ENCODE measurements around the gene PILRA.
"Not testable (repeated sequence)": the region's sequence is repeated elsewhere in the genome, so short reads cannot be mapped to it uniquely, and the experiment has no call there.

PILRA gene

DNA sequence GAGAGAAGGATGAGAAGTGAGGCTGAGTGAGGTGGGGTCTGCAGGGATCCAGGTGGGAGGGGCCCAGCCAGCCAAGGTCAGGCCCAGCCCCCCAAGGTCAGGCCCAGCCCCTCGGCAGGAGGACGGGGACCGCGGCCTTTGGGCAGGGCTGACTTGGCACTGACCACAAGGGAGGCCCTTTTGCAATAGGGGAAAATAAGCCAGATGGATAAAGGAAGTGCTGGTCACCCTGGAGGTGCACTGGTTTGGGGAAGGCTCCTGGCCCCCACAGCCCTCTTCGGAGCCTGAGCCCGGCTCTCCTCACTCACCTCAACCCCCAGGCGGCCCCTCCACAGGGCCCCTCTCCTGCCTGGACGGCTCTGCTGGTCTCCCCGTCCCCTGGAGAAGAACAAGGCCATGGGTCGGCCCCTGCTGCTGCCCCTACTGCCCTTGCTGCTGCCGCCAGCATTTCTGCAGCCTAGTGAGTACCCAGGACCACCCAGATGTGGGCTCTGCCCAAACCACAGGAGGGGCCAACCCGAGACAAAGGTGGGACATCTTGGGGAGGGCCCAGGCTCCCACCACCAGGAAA, at the start of gene PILRA:
TSS of gene PILRA (plus strand) at position 227 of the 571 bp plus-strand sequence. CDS start at position 397, 170 bp downstream.
- FAIRE-seq = no peak

DNA sequence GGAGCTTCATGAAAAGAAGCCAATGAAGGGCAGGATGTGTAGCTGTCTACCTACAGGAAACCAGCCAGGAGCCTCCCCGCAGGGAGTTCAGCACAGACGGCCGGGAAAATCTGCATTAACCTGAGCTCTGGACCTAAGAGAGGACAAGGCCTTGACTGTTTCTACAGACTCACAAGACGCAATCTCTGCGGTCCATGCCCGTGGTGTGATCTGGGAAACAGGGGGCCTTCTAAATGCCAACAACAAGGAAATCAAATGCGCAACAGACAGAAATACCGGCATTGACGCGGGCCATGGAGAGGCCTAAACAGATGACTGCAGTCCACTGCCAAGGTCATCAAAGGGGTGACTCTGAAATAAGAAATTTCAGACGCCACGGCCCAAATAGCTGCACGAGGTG, 49.1 kb upstream of the PILRA start:
- FAIRE-seq = not testable (repeated sequence)

DNA sequence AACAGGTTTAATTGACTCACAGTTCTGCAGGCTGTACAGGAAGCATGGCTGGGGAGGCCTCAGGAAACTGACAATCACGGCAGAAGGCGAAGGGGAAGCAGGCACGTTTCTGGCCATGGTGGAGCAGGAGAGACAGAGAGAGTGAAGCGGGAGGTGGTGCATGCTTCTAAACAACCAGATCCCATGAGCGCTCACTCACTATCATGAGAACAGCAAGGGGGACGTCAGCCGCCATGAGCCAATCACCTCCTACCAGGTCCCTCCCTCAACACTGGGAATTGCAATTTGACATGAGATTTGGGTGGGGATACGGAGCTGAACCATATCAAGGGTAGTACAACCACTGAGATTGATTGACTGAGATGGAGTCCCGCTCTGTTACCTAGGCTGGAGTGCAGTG, 47.6 kb upstream of the PILRA start:
- not testable (repeated sequence) for FAIRE-seq

DNA sequence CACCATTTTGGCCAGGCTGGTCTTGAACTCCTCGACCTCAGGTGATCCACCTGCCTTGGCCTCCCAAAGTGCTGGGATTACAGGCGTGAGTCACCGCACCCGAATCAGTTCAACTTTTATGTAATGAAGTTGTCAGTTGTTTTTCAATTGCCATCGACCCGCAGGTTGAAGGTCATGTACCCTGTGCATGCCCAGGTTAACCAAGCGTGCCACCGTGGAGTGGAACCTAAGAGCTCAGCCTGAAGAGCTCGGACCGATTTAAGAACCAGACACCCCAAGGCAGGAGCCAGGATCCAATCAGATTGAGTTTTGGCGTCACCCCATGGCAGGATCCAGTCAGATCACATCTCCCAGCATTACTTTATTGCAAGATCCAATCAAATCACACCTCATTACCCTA, 46.4 kb upstream of the PILRA start:
- not testable (repeated sequence) for FAIRE-seq

DNA sequence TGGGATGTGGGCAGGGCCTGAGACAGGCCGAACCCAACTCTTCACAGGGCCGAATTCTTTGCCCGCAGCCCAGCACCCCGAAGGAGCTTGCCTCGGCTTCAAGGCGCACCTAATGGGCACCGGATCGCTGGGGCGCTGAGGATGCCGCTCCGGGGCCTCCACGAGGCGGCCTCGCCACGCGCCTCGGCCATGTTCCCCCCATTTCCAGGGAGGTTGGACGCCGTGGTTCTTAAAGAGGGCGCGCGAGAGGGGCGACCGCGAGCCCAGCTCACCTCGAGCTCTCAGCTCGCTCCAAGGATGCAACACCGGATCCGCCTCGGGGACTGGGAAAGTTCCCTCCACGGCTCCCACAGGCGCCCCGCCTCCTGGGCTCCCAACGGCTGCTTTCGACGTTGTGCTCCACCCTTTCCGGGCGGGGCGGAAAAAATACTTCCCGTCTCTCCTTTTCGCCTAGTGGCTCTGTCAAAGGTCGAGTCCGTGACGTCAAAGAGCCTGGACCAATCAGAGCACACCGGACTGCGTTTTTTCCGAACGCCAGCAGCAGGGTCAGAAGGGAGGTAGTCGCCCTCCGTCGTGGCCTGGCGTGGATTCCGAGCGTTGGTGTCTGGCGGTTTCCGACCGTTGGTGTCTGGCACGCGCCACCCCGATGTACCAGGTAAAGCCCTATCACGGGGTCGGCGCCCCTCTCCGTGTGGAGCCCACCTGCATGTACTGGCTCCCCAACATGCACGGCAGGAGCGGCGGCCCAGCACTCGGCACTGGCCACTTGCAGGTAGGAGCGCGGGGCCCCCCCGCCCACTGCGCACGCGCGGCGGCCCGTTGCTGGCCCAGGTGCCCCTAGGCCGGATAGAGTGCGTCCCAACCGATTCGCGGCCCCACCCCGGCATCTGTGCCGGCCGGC, 37.5 kb upstream of the PILRA start:
- peak; percentile 96 for FAIRE-seq

DNA sequence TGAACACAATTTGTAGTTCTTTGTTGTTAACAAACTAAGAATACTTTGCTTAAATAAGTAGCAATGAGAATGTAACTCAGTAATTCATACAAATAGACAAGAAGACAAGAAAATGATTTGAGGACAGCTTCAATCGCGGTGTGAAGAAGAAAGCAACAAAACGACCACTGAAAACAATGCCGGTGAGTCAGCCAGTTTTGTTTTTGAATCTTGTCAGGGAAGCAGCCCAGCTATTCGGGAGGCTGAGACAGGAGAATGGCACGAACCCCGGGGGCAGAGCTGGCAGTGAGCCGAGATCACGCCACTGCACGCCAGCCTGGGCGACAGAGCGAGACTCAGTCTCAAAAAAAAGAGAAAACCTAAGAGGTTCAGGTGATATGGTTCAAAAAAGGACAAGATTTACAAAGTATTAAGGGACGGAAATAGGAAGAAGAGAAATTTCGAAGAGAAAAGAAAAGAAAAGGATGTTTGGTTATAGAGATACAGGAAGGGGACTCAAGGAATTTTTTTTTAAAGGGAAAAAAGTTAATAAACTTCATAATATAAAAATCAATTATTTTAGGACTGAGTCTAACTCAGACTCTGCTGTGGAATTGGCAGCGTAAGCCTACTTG, 35.1 kb upstream of the PILRA start:
- FAIRE-seq = not testable (repeated sequence)

DNA sequence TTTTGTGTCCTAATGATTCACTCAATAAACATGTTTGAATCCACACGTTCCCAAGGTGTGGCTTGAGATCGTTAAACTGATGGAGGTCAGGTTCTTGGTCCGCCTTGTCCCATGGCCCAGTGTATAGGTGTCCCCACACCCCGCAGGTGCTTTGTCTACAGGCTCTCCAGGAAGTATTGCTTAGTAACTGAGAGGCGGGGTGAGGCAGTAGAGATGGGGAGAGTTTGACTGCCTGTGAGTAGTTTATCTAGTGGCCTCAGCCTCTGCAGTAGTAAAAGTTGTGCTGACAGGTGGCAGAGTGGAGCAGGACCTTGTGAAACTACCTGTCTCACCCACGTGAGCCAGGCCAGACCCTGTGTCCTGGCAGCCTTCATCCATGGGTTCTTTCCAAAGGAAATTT, 32.0 kb upstream of the PILRA start:
- FAIRE-seq = not testable (repeated sequence)

DNA sequence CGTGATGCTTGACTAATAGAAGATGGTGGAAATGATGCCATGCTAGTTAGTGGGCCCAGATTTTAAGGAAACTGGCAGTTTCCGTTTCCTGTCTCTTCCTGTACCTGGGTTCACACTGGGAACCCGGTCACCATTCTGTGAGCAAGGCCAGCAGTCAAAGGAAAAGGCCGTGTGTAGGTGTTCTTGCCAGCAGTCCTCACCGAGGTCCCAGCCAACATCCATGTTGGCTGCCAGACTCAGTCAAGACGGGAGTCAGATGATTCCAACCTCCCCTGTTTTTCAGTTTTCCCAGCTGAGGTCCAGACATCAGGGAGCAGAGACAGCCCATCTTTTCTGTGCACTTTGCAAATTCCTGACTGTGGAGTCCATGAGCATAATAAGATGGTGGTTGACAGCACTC, 30.5 kb upstream of the PILRA start:
- FAIRE-seq = no peak

DNA sequence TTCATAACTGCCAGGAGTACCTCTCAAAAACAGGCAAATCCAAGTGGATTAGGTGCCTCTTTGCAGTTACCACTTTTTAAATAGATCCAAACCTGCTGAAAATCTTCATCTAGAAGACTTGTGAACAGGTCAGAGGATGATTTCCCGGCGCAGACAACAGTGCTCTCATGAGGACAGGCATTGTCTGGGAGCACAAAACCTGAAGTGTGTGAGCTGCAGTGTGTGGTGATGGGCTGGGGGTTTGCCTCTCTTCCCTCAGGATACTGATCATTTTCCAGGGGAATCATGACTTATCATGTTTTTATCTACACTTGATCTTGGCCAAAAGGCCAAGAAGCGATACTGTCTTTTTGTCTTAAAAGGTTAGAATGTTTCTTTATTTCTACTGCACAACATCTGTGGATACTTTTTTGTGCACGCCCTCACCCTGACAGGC, 29.1 kb upstream of the PILRA start:
- FAIRE-seq = not testable (repeated sequence)

DNA sequence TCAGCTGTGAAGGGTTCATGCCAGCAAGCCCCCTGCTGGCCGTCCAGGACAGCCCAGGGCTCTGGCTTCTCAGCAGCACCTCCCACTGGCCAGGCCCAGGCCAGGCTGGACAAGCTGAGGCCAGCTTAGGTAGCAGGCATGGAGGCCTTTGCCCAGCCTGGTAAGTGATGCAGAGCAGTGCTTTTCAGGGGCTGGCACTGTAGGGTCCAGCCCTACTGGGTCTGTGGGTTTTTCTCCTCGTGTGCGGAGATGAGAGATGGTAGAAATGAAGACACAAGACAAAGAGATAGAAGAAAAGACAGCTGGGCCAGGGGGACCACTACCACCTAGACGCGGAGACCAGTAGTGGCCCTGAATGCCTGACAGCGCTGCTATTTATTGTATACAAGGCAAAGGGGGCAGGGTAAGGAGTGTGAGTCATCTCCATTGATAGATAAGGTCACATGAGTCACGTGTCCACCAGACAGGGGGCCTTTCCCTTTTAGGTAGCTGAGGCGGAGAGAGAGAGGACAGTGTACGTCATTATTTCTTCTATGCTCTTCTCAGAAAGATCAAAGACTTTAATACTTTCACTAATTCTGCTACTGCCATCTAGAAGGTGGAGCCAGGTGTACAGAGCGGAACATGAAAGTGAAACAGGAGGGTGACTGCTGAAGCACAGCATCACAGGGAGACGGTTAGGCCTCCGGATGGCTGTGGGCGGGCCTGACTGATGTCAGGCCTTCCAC, 28.6 kb upstream of the PILRA start:
- FAIRE-seq = not testable (repeated sequence)

DNA sequence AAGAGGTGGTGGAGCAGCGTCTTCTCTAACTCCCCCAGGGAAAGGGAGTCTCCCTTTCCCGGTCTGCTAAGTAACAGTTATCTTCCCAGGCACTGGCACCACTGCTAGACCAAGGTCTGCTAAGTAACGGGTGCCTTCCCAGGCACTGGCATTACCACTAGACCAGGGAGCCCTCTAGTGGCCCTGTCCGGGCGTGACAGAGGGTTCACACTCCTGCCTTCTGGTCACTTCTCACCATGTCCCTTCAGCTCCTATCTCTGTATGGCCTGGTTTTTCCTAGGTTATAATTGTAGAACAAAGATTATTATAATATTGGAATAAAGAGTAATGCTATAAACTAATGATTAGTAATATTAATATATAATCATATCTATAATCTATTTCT, 28.0 kb upstream of the PILRA start:
- peak; percentile 85 for FAIRE-seq

DNA sequence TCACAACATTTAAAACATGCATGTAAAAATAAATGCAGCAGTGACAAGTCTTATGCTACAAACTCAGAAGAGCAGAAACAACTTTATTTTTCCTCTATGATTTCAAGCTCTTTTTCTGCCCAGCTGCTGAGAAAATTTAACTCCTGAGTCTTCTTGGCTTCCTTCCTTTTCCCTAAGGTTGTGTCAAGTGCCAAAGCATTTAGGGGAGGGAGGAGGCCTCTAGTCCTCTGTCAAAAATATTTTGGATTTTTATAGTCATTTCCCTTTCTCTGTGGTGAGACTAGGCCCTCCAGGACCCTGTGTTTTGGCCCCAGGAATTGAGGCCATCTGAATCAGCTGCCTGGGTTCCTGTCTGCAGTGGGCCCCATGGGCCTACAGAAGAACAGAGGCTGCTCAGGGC, 26.4 kb upstream of the PILRA start:
- no peak for FAIRE-seq

DNA sequence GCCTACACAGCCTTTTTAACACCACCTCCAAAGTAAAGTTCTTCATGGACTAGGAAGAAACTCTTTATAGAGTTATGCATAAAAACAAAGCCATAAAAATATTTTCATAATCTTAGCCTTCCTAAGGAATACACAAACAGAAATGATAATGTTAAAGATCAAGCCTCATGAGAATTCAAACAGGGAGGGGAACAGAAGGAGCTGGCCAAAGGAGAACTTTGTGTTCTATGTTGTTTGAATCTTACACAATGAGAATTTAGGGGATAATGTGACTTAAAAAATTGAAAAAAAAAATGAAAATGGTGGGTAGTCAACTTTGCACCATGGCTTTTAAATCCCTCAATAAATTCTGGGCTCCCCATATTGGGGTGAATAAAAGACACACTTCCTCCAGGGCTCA, 24.5 kb upstream of the PILRA start:
- FAIRE-seq = no peak

DNA sequence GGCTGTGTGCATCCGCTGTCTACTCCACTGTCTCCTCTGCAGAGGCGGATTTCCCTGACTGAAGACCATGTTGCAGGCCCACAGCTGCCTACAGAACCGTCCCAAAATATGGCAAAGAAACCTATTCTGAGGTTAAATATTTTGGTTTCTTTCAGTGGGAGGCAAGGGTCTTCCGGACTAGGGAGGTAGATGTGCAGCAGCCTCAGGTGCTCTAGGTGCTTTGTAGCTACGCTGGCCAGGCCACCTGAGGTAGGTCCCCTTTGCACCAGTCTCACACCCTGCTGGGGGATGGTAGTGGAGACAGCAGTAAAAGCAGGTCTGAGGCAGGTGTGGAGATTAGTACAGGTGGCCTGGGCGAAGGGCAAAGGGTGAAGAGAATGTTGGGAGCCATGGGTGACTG, 23.5 kb upstream of the PILRA start:
- FAIRE-seq = no peak

DNA sequence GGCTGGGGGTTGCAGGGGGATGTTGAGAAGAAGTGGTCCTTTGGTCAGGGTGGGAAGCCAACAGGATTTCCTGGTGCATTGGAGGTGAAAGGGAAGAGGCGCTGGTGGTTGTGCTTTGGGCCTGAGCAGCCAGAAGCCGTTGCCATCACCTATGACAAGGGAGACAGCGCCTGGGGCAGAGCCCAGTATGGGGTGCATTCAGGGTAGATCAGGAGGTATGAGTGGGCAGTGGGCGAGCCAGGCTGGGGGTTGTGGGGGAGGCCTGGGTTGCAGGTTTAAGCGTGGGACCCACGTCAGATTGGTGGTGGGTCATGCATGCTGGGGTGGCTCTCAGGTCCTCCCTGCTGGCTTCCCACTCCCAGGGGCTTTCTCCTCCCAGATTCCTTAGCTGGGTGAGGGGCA, 21.6 kb upstream of the PILRA start:
- FAIRE-seq = no peak

DNA sequence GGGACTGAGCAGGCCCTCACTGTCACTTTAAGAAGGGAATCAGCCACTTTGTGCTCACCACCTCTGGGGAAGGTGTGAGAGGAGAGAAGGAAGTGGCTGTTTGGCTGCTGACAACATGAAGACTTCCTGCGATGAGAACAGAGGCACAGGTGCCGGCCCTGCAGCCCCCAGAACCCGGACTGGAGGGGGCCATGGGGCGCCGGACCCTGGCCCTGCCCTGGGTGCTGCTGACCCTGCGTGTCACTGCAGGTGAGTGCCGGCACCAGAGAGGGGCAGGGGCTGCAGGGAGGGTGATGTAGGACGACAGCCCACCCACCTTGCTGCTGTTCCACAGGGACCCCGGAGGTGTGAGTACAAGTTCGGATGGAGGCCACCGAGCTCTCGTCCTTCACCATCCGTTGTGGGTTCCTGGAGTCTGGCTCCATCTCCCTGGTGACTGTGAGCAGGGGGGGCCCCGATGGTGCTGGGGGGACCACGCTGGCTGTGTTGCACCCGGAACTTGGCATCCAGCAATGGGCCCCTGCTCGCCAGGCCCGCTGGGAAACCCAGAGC, 21.0 kb upstream of the PILRA start:
- FAIRE-seq = not testable (repeated sequence)

DNA sequence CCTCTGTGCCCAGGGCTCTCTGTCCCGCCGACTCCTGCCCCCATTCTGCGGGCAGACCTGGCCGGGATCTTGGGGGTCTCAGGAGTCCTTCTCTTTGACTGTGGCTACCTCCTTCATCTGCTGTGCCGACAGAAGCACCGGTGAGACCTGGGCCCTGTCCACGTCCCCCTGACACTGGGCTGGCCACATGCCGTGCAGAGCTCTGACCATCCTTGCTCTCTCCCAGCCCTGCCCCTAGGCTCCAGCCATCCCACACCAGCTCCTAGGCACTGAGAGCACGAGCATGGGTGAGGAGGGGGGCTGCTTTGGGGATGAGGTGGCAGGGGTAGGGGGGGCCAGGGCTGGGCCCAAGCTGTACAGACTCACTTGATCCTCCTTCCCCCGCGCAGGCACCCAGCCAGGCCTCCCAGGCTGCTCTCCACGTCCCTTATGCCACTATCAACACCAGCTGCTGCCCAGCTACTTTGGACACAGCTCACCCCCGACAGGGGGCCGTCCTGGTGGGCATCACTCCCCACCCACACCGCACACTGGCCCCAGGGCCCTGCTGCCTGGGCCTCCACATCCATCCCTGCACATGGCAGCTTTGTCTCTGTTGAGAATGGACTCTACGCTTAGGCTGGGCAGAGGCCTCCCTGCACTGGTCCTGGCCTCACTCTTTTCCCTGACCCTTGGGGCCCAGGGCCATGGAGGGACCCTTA, 20.2 kb upstream of the PILRA start:
- FAIRE-seq = no peak

DNA sequence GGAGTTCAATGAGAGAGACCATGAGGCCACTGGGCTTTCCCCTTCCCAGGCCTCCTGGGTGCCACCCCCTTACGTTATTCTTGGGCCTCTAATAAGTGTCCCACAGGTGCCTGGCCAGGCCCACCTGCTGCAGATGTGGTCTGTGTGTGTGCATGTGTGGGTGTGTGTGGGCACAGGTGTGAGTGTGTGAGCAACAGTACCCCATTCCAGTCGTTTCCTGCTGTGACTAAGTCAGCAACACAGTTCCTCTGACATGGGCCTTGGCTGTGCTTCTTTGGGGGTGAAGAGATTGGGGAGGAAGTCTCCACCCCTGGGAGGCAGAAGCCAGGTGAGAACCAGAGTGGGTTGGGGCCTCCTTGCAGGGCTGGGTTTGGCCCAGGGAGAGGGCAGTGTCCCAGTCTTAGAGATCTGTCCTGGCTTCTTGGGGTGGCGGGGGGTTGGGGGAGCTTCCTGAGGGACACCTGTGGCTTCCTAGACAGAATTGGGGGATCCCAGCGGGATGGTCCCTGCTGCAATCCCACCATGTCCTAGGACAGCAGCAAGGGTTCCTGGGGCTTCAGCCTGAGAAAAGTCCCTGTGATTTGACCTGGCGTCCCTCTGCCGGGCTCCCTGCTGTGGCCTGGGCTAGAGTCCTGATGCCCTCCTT, 19.5 kb upstream of the PILRA start:
- FAIRE-seq = no peak

DNA sequence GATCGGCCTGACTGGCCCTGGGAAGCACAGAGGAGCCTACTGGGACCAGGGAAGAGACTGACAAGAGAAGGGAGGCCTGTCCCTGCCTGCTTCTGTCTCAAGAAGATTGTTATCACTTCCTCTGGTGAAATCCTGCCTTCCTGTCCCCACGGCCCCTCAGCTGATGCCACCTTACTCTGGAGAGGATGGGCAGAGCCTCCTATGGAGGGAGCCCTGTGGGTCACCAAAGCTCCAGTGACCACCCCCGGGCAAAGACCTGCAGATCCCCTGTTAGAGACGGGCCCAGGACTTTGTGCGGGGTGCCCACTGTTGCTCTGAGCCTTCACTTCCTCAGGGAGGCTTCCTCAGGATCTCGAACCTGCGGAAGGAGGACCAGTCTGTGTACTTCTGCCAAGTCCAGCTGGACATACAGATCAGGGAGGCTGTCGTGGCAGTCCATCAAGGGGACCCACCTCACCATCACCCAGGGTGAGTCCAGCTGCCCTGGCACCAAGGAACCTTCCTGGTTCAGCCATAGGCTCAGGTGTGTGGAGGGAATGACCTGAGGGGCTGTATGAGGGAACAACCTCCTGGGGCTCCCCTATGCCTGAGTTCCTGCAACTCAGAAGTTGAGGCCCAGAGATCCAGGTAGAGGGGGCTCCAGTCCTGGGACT, 16.7 kb upstream of the PILRA start:
- FAIRE-seq = no peak

DNA sequence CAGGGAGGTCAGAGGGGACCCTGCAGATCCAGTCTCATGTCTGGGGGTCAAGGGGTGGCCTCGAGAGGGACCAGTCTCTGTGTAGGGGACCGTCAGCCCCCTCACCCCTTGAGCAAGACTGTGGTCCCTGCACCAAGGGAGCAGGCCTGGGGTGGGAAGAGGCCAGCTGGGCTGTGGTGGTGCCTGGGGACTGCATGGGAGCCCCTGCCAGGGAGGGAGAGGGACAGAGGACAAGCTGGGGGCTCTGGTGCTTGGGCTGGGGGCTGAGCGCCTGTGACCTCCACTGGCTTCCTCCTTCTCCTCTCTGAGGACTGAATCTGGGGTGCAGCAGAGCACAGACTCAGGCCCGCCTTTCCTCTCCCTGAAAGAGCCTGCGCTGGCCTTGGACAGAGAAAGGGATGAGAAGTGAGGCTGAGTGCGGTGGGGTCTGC, 16.1 kb upstream of the PILRA start:
- no peak for FAIRE-seq

All from A204.1 (cell line).